Mesothelial cell of epicardium (in vitro differentiated cells): Measurements from ENCODE around the gene ALDOC. TPM values are rescaled to one million over a fixed set of nuclear protein-coding genes. Genes with fewer than 3 reads are reported as not detected.
"Not testable (repeated sequence)": the region's sequence is repeated elsewhere in the genome, so short reads cannot be mapped to it uniquely, and the experiment has no call there.

Experiments used
- DNase-seq, 2 experiments: peaks; one replicate each; pipeline ENCODE4 v3.0.0; 2021; ENCODE audit warnings: low spot score in 2 of 2; ENCODE audit not compliant: unreplicated experiment in 2 of 2
- H3K27ac Mint-ChIP-seq: 2 replicates; pipeline ENCODE4 v1.8.0; 2021; ENCODE audit warnings: mixed read lengths
- H3K27me3 Mint-ChIP-seq: 2 replicates; pipeline ENCODE4 v1.8.0; 2021; ENCODE audit warnings: low read depth, mixed read lengths
- H3K36me3 Mint-ChIP-seq: 2 replicates; pipeline ENCODE4 v1.8.0; 2021; ENCODE audit warnings: mixed read lengths
- H3K4me1 Mint-ChIP-seq: 2 replicates; pipeline ENCODE4 v1.8.0; 2021; ENCODE audit warnings: mixed read lengths
- H3K4me3 Mint-ChIP-seq: 2 replicates; pipeline ENCODE4 v1.8.0; 2021; ENCODE audit warnings: mild to moderate bottlenecking, moderate library complexity, mixed read lengths
- H3K9me3 Mint-ChIP-seq: 2 replicates; pipeline ENCODE4 v1.8.0; 2021; ENCODE audit warnings: mixed read lengths
- CTCF ChIP-seq: fragments of 200-600 bp; sonication (generic); IDR thresholded peaks from one replicate; pipeline ENCODE4 v1.5.0; 2021; ENCODE audit warnings: antibody characterized with exemption; ENCODE audit not compliant: unreplicated experiment
- total RNA-seq: library from RNA; stranded (reverse); gene quantifications from 3 replicates; pipeline ENCODE4 v1.2.1, GENCODE V29; 2021

ALDOC gene
- total RNA-seq, 1 donor from 2014 or later: 22.6 TPM

- H3K27ac Mint-ChIP-seq: no peak overlapping the region
- H3K4me3 Mint-ChIP-seq: no peak overlapping the region
- no peaks in the 10 kb centered on the region for H3K9me3 Mint-ChIP-seq
- no peak for TF ChIP-seq CTCF
- H3K4me1 Mint-ChIP-seq: peaks cover 7% of the 10 kb centered on the region
- H3K36me3 Mint-ChIP-seq: peaks cover 10% of the 10 kb centered on the region
- no peak for DNase-seq
- H3K27me3 Mint-ChIP-seq: no peaks in the 10 kb centered on the region
Measured at GRCh38 chr17:28580959-28581358, 4.3 kb upstream of the ALDOC start.

- Mint-ChIP-seq H3K4me1 (peaks cover 8% of the 10 kb centered on the region), H3K36me3 (peaks cover 5% of the 10 kb centered on the region), H3K27me3 (no peaks in the 10 kb centered on the region), H3K4me3 (no peak overlapping the region), H3K9me3 (no peaks in the 10 kb centered on the region), H3K27ac (no peak overlapping the region)
- no peak for DNase-seq
- no peak for TF ChIP-seq CTCF
Measured at GRCh38 chr17:28579526-28579925, 2.8 kb upstream of the ALDOC start.

GRCh38 chr17:28578246-28579195 lies 1.8 kb upstream of the ALDOC start:
- no peak for DNase-seq
- Mint-ChIP-seq H3K27me3 (no peaks in the 10 kb centered on the region), H3K27ac (no peak overlapping the region), H3K4me3 (no peak overlapping the region), H3K9me3 (no peaks in the 10 kb centered on the region), H3K4me1 (peaks cover 8% of the 10 kb centered on the region), H3K36me3 (peaks cover 5% of the 10 kb centered on the region)
- no peak for TF ChIP-seq CTCF

- Mint-ChIP-seq H3K27me3 (no peaks in the 10 kb centered on the region), H3K4me1 (peaks cover 8% of the 10 kb centered on the region), H3K9me3 (no peaks in the 10 kb centered on the region), H3K4me3 (peak overlapping the region; percentile 67), H3K27ac (no peak overlapping the region), H3K36me3 (peaks cover 5% of the 10 kb centered on the region)
- no peak for TF ChIP-seq CTCF
- no peak for DNase-seq
Measured at GRCh38 chr17:28577466-28577824, 750 bp upstream of the ALDOC start.

- not testable (repeated sequence) for H3K36me3 Mint-ChIP-seq, H3K27me3 Mint-ChIP-seq, H3K27ac Mint-ChIP-seq, H3K9me3 Mint-ChIP-seq, DNase-seq
- Mint-ChIP-seq H3K4me3 (peak overlapping the region; percentile 67), H3K4me1 (peaks cover 16% of the 10 kb centered on the region)
Measured at GRCh38 chr17:28576016-28576415, 679 bp downstream of the ALDOC start.

- DNase-seq: no peak
Measured at GRCh38 chr17:28575126-28575795, 1.4 kb downstream of the ALDOC start.

More at GRCh38 chr17:28575126-28575795, 1.4 kb downstream of the ALDOC start:
- Mint-ChIP-seq H3K4me1 (peaks cover 21% of the 10 kb centered on the region), H3K27me3 (no peaks in the 10 kb centered on the region), H3K4me3 (no peak overlapping the region), H3K27ac (no peak overlapping the region), H3K36me3 (peaks cover 5% of the 10 kb centered on the region), H3K9me3 (no peaks in the 10 kb centered on the region)
- no peak for TF ChIP-seq CTCF
